ENCODE data around the gene PFKFB3.

- TF ChIP-seq CTCF (IDR thresholded peaks at IDR 0.05; ENCODE audit: insufficient read depth, low read length) = no peak
- TF ChIP-seq POLR2AphosphoS5 (IDR thresholded peaks at IDR 0.05; ENCODE audit: low read depth) = no peak
- TF ChIP-seq GABPA (IDR thresholded peaks at IDR 0.05; ENCODE audit: low read depth) = no peak
- TF ChIP-seq SPI1 (IDR thresholded peaks at IDR 0.05; ENCODE audit: borderline replicate concordance, low read depth) = no peak
Observed at GRCh38 chr10:6269432-6269831, 66.7 kb downstream of the PFKFB3 start.

All from HL-60 (cell line).